Muscle layer of duodenum (tissue), 2 donors: Measurements from ENCODE around the gene ABCA2.
A peak's percentile ranks its signal among the peaks of the same experiment; 100 is the strongest.

Experiments
- H3K27ac ChIP-seq: one replicate; pipeline ENCODE4 v1.7.0; 2013; ENCODE audit warnings: mild to moderate bottlenecking, low read length
- H3K27me3 ChIP-seq: one replicate; pipeline ENCODE4 v1.7.0; 2013; ENCODE audit warnings: low read depth, mild to moderate bottlenecking, control low read depth, low read length
- H3K36me3 ChIP-seq, 2 donors: one replicate each; pipeline ENCODE4 v1.7.0; 2013; ENCODE audit warnings: low read length in 2 of 2, control low read depth in 1 of 2, mild to moderate bottlenecking in 1 of 2; ENCODE audit not compliant: insufficient read depth in 2 of 2, control insufficient read depth in 1 of 2
- H3K4me1 ChIP-seq, 2 donors: one replicate each; pipeline ENCODE4 v1.7.0; 2013; ENCODE audit warnings: low read length in 2 of 2, mild to moderate bottlenecking in 2 of 2, control low read depth in 1 of 2, moderate library complexity in 1 of 2; ENCODE audit not compliant: insufficient read depth in 2 of 2, control insufficient read depth in 1 of 2
- H3K4me3 ChIP-seq, 2 donors: one replicate each; pipeline ENCODE4 v1.7.0; 2013; ENCODE audit warnings: low read length in 2 of 2, low read depth in 1 of 2, mild to moderate bottlenecking in 1 of 2
- H3K9me3 ChIP-seq, 2 donors: one replicate each; pipeline ENCODE4 v1.7.0; 2013; ENCODE audit warnings: low read length in 2 of 2, control low read depth in 1 of 2, mild to moderate bottlenecking in 1 of 2; ENCODE audit not compliant: control insufficient read depth in 1 of 2
- donor health status: healthy.

The ABCA2 gene

DNA sequence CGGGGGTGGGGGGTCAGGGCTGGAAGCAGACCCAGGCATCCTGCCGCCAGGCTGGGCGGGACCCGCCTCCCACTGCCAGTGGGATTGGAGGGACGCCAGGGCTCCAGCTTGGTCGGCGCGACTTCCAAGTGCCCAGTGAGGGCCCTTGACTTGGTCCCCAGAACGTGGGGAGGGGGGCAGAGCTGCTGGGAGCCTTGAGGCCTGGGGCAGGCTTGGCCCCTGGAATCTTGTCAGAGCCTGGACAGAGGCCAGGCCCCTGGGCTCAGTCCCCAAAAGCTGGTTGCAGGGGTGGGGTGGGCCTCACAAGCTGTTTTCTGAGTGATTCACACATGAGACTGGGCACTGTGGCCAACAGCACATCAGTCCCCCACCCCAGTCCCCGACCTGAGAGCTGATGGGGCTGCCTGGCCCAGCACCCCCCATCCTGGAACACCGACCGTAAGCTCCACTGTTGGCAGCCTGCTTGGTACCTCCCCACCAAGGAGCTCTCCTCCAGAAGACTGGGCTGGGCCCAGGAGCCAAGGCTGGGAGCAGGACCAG is 32.2 kb downstream of the ABCA2 start:
- Histone ChIP-seq H3K4me1 (peaks cover 0 to 36% of the 10 kb centered on the region in 2 donors), H3K9me3 (no peaks in the 10 kb centered on the region), H3K4me3 (peak overlapping the region in 1 of 2 donors; percentile 33), H3K27me3 (peaks cover 5% of the 10 kb centered on the region), H3K27ac (no peak overlapping the region), H3K36me3 (peaks cover 0 to 7% of the 10 kb centered on the region in 2 donors)

DNA sequence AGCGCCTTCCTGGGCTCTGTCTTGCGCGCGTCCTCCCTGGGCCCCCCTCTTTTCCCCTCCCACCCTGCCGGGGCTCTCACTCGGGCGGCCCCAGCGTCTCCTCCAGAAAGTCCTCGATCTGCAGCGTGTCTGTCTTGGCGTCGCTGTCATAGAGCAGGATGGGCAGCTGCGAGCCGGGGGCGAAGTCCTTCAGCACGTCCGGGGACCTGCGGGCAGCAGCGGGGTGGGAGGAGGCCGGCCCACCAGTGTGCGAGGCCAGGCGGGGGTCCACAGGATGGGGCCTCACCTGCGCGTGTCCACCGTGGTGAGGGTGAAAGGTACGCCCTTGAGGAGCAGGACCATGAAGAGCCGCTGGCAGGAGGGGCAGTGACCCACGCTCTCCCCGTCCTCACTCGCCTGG is 32.7 kb downstream of the ABCA2 start:
- Histone ChIP-seq H3K4me1 (peaks cover 0 to 36% of the 10 kb centered on the region in 2 donors), H3K27me3 (peaks cover 5% of the 10 kb centered on the region), H3K27ac (no peak overlapping the region), H3K4me3 (no peak overlapping the region), H3K9me3 (no peaks in the 10 kb centered on the region), H3K36me3 (peaks cover 0 to 7% of the 10 kb centered on the region in 2 donors)

DNA sequence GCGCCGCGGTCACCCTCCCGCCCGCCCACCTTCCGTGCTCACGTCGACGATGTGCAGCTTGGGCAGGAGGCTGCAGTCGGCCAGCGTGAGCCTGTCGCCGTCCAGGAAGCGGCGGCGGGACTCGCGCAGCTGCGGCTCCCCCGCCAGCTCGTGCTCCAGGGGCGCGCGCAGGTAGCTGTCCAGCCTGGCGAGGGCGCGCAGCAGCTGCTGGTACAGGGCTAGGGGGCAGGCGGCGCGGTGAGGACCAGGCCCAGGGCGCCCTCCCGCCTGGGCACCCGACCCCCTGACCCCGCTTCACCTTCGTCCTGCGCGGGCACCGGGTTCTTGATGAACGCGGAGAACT is 33.2 kb downstream of the ABCA2 start:
- Histone ChIP-seq H3K9me3 (no peaks in the 10 kb centered on the region), H3K4me1 (peaks cover 0 to 36% of the 10 kb centered on the region in 2 donors), H3K4me3 (no peak overlapping the region), H3K36me3 (peaks cover 0 to 7% of the 10 kb centered on the region in 2 donors), H3K27ac (no peak overlapping the region), H3K27me3 (peaks cover 5% of the 10 kb centered on the region)

DNA sequence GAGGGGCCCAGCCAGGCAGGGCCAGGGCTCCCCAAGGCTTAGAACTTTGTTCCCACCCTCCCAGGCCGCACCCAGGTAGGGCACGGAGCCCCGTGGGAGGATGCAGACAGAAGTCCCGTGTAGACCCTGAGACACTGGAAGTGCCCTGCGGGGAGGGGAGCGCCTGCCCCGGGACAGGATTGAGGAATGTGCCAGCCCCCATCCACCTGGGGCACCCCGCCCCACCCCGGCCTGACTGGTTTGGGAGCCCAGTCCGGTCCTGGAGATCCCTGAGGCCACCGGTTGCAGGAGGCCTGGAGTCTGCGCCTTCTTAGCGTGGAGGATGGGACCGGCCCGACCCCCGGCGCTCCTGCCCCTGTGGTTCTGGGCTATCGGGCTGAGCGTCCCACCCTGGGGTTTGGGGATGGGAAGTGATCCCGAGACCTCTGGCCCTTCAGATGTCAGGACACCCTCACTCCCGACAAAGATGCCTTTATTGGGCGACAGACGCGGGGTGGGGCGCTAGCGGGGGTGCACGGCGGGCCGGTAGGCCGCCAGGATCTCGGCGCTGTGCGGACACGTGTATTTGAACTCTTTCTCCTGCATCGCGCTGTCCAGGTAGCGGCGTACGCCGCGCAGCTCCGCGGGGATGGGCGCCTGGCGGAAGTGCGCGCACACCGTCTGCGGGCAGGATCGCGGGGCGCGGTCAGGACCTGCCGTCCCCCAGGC is 33.7 kb downstream of the ABCA2 start:
- Histone ChIP-seq H3K4me1 (peaks cover 0 to 36% of the 10 kb centered on the region in 2 donors), H3K27ac (no peak overlapping the region), H3K9me3 (no peaks in the 10 kb centered on the region), H3K36me3 (peaks cover 0 to 7% of the 10 kb centered on the region in 2 donors), H3K27me3 (peaks cover 5% of the 10 kb centered on the region), H3K4me3 (no peak overlapping the region)

DNA sequence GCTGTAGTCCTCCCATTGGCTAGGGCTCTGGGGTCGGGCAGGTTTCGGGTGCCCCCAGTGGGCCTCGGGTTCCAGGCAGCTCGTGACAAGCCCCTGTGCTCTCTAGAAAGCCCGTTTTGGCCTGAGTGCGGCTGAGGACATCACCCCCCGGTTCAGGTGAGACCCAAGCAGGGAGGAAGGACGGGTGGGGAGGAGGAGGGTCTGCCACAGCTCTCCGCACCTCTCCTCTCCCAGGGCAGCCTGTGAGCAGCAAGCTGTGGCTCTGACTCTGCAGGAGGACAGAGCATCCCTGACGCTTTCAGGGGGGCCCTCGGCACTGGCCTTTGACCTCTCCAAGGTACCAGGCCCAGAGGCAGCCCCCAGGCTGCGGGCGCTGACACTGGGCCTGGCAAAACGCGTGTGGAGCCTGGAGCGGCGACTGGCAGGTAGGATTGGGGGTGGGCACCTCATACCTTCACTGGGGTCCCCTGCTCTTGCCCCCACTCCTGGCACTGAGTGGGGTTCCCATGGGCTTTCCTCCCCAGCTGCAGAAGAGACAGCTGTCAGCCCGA is 35.1 kb downstream of the ABCA2 start:
- H3K4me1 ChIP-seq = peaks cover 0 to 36% of the 10 kb centered on the region in 2 donors
- H3K27ac ChIP-seq = peak overlapping the region; percentile 16
- peaks cover 0 to 7% of the 10 kb centered on the region in 2 donors for H3K36me3 ChIP-seq
- peaks cover 5% of the 10 kb centered on the region for H3K27me3 ChIP-seq
- H3K9me3 ChIP-seq = no peaks in the 10 kb centered on the region
- H3K4me3 ChIP-seq = peak overlapping the region; percentile 68 to 69

DNA sequence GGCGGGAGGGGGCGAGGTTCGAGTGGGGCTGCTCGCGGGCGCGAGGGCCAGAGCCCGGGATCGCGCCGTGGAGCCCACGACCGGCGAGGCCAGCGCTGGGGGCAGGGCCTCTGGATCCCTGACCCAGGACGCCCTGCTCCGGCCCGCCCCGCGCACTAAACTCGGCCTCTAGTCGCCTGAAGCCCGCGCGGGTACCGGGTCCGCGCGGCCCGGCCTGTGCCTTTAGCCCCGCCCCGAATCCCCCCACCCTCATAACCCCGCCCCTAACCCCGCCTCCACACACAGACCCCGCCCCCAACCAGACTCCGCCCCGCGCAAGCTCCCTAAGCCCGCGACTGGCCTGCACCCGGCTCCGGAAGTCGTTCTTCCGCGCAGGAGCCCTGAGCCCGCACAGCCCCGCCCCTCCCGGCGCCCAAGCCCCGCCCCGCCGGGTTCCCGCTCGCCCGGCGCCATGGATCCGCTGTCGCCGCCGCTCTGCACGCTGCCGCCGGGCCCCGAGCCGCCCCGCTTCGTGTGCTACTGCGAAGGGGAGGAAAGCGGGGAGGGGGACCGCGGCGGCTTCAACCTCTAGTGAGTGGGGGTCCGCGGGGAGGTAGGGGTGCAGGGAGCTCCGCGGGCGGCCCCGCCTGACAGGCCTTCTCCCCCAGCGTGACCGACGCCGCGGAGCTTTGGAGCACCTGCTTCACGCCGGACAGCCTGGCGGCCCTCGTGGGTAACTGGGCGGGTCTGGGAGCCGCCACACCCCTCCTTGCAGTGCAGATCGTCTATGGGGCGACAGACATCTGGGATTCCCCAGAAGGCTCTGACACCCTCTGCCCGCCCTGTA is 35.8 kb downstream of the ABCA2 start, which contains the start of gene PAXX:
TSS of gene PAXX (plus strand) at position 430 of the 826 bp plus-strand sequence. CDS start at position 452, 22 bp downstream.
- Histone ChIP-seq H3K36me3 (peaks cover 0 to 7% of the 10 kb centered on the region in 2 donors), H3K4me3 (peak within 1 kb of the TSS; percentile 68 to 69), H3K27me3 (peaks cover 5% of the 10 kb centered on the region), H3K4me1 (peaks cover 0 to 36% of the 10 kb centered on the region in 2 donors), H3K27ac (peak within 1 kb of the TSS; percentile 16), H3K9me3 (no peaks in the 10 kb centered on the region)

DNA sequence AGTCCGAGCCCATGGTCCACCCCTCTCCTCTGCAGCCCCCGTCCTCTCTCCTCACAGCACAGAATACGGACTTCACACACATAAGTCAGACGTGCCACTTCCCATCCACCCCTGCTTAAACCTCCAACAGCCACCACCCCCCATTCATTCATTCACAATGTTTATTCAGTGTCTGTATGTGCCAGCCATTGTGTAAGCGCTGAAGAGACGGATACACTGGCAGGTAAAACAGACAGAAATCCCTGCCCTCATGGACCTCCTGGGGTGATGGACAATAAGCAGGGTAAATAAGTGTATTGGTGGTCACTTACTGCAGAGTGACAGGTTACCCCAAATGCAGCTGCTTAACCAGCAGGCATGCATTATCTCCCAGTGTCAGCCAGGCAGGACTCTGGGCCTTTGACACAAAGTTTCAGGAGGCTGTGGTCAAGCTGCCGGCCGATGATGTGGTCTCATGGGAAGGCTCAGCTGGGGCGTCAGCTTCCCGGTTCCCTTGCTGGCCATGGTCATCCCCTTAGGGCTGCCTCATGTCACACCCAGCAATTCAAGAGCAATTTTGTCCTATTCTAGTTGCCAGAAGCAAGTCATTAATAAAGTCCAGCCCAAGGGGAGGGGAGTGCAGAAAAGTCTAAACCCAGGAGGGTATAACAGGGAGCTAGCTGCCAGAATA is 37.7 kb downstream of the ABCA2 start:
- peaks cover 0 to 21% of the 10 kb centered on the region in 2 donors for H3K4me1 ChIP-seq
- H3K36me3 ChIP-seq = peaks cover 0 to 7% of the 10 kb centered on the region in 2 donors
- H3K9me3 ChIP-seq = no peaks in the 10 kb centered on the region
- no peak overlapping the region for H3K4me3 ChIP-seq
- H3K27ac ChIP-seq = no peak overlapping the region
- H3K27me3 ChIP-seq = peaks cover 5% of the 10 kb centered on the region

DNA sequence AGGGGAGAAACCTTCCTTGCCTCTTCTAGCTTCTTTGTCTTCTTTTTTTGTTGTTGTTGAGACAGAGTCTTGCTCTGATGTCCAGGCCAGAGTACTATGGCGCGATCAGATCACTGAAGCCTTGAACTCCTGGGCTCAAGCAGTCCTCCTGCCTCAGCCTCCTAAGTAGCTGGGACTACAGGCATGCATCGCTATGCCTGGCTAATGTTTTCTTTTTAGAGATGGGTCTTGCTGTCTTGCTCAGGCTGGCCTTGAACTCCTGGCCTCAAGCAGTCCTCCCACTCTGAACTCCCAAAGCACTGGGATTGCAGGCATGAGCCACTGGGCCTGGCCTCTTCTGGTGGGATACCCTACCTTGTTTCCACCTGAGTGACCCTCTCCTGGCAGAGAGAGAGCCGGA is 39.2 kb downstream of the ABCA2 start:
- H3K9me3 ChIP-seq = no peaks in the 10 kb centered on the region
- peaks cover 9% of the 10 kb centered on the region for H3K27me3 ChIP-seq
- peaks cover 0 to 3% of the 10 kb centered on the region in 2 donors for H3K36me3 ChIP-seq
- no peak overlapping the region for H3K4me3 ChIP-seq
- peaks cover 0 to 18% of the 10 kb centered on the region in 2 donors for H3K4me1 ChIP-seq
- no peak overlapping the region for H3K27ac ChIP-seq

DNA sequence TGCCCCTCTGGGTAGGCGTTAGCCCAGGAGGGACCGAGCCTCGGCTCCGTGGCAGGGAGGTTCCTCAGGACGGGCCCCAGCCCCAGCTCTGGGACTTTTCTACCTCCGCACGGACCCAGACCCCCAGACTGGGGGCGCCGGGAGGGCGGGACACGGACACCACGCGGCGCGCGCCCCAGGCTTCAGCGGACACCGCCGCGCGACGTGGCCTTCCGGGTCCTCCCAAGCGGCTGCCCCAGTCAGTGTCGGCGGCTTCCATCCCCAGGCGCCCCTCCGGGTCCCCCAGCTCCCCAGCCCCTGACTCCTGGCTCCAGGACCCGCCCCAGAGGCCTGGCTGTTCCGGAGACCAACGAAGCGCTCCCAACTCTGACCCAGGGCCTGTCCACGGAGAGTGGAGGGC is 42.2 kb downstream of the ABCA2 start:
- Histone ChIP-seq H3K9me3 (no peaks in the 10 kb centered on the region), H3K4me3 (no peak overlapping the region), H3K36me3 (no peaks in the 10 kb centered on the region), H3K27ac (no peak overlapping the region), H3K4me1 (peaks cover 0 to 5% of the 10 kb centered on the region in 2 donors), H3K27me3 (peaks cover 9% of the 10 kb centered on the region)

DNA sequence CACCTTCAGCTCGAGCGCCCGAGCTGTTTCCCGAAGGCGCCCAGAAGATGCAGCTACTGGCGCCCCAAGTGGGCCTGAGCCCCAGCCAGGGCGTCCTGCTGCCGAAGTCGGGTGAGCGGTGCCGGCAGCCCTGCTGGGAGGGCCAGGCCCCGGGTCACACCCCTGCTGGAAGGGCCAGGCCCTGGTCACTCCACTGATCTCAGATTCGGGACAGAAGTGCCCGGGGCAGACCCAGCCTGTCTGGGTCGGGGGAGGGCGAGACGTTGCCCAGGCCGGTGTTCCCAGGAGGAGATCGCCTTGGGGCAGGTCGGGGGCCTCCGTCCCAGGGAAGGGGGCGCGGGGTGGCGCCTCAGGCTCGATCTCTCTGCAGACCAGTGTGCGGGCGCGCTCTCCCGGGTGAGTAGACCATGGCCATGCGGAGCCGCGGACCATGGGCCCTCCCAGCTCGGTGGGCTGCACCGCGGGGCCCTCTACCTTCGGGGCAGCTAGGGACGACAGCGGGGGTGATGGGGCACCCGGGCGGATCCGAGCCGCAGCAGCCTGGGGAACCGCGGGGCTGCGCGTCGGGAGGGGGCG is 42.9 kb downstream of the ABCA2 start:
- Histone ChIP-seq H3K27ac (no peak overlapping the region), H3K27me3 (peaks cover 9% of the 10 kb centered on the region), H3K36me3 (no peaks in the 10 kb centered on the region), H3K4me3 (no peak overlapping the region), H3K4me1 (peaks cover 0 to 5% of the 10 kb centered on the region in 2 donors), H3K9me3 (no peaks in the 10 kb centered on the region)
